Measurements from ENCODE around the gene MYH10.

DNA sequence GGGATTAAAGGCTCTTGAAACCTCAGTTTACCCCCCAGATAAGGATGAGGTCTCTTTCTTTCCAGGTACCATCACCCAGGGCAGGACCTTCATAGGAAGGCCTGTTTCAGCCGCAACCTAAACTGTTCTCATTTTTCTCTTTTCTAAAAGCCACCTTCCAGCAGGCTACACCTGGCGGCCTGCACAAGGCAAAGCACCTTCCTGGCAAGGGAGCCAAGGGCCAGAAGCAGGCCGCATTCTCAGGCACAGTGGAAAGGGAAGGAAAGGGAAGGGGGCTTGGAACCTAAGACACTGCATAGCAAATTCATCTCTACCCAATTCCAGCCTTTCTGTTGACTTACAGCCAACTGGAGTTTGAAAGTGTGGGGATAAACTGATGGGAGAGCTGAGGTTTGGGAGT lies 203.7 kb downstream of the MYH10 start:
- TF ChIP-seq CTCF (IDR thresholded peaks at IDR 0.05; ENCODE audit: low read length) = no peak
- no peak for TF ChIP-seq EZH2 (optimal IDR thresholded peaks at IDR 0.05; ENCODE audit: low read depth, low read length)
- no peak for TF ChIP-seq EZH2phosphoT487 (IDR thresholded peaks at IDR 0.05; ENCODE audit: low read length)

Measured in MM.1S (cell line).